ENCODE measurements around the gene DRAXIN.

GRCh38 chr1:11746092-11746491, 54.6 kb downstream of the DRAXIN start:
- TF ChIP-seq CTCF (IDR thresholded peaks at IDR 0.05): no peak
- no peak for TF ChIP-seq POLR2A (IDR thresholded peaks at IDR 0.05)
